NT2/D1 (cell line): Measurements from ENCODE around the gene SLC2A1.

Experiments used
- SUZ12 ChIP-seq: IDR thresholded peaks from 2 replicates; pipeline ENCODE4 v1.6.1; 2011; ENCODE audit not compliant: insufficient read length, insufficient read depth; ENCODE audit errors: extremely low read depth
- YY1 ChIP-seq: IDR thresholded peaks from 2 replicates; pipeline ENCODE4 v1.6.1; 2011; ENCODE audit not compliant: insufficient read length, insufficient read depth
- ZNF274 ChIP-seq: IDR thresholded peaks from 2 replicates; pipeline ENCODE4 v1.6.1; 2011; ENCODE audit warnings: mild to moderate bottlenecking, low read depth, low read length

DNA sequence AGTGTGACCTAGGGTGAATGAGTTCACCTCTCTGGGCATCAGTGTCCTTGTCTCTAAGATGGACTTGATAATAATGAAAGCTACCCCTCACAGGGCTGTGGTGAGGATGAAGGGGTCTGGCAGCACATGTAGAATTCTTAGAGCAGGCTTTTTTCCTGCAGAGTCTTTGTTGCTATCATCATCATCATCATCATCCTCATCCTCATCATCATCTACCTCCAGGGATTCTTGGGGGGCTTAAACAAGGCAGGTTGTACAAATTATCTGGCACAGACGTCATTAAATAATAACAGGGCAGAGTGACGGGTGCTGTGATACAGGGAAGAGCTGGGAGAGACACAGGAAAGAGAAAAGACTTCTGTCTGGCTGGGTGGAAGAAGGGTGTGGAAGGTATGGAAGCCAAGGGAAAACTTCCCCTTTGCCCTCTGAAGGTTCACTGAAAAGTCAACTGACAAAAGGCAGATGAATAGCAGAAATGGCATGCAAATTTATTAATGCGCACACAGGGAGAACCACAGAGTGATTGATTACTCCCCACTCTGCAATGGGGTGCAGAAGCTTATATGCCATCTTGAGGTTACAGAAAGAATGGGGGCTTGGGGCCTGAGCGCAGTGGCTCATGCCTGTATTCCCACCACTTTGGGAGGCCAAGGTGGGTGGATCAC lies 17.0 kb upstream of the SLC2A1 start:
- TF ChIP-seq ZNF274, result no peak
- no peak for TF ChIP-seq YY1
- TF ChIP-seq SUZ12, result no peak
